Astrocyte (in vitro differentiated cells and primary cell): ENCODE measurements around the gene OR5L1.

Source experiments
- EZH2 ChIP-seq: IDR thresholded peaks from 2 replicates; pipeline ENCODE4 v1.6.1; 2012; ENCODE audit warnings: mild to moderate bottlenecking, low read length, inconsistent platforms; ENCODE audit not compliant: insufficient read depth
- TF ChIP-seq, protein P1 (sequence below): IDR thresholded peaks from 2 replicates; pipeline ENCODE4 v1.5.1; 2011; ENCODE audit warnings: low read depth, mild to moderate bottlenecking, inconsistent platforms, low read length, moderate library complexity; ENCODE audit not compliant: insufficient read depth

- TF ChIP-seq, protein P1, sequence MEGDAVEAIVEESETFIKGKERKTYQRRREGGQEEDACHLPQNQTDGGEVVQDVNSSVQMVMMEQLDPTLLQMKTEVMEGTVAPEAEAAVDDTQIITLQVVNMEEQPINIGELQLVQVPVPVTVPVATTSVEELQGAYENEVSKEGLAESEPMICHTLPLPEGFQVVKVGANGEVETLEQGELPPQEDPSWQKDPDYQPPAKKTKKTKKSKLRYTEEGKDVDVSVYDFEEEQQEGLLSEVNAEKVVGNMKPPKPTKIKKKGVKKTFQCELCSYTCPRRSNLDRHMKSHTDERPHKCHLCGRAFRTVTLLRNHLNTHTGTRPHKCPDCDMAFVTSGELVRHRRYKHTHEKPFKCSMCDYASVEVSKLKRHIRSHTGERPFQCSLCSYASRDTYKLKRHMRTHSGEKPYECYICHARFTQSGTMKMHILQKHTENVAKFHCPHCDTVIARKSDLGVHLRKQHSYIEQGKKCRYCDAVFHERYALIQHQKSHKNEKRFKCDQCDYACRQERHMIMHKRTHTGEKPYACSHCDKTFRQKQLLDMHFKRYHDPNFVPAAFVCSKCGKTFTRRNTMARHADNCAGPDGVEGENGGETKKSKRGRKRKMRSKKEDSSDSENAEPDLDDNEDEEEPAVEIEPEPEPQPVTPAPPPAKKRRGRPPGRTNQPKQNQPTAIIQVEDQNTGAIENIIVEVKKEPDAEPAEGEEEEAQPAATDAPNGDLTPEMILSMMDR, result no peak
- no peak for TF ChIP-seq EZH2
These were observed 4.9 kb upstream of the OR5L1 start for GRCh38 chr11:55806248-55806647.
